CD4-positive, alpha-beta memory T cell (primary cell): ENCODE data around the gene HAPSTR1. TPM values are rescaled to one million over a fixed set of nuclear protein-coding genes. Genes with fewer than 3 reads are reported as not detected.

Experiments
- CTCF ChIA-PET: fragments of 350-600 bp; sonication (Branson Sonifier 250); formaldehyde crosslinking; loops from one replicate; lab custom pipeline; 2021; ENCODE audit warnings: inconsistent platforms; ENCODE audit not compliant: partially characterized antibody; lab: Charles Lee
- POLR2A ChIA-PET: fragments of 350-600 bp; sonication (Branson Sonifier 250); formaldehyde crosslinking; loops from one replicate; lab custom pipeline; 2021; ENCODE audit not compliant: partially characterized antibody; lab: Charles Lee
- DNase-seq, 5 donors: peaks; one replicate each; pipeline versions ENCODE4 v3.0.0 to v3.0.0-alpha.2; 2020 to 2022; ENCODE audit warnings: mixed read lengths in 1 of 5
- H3K27ac ChIP-seq: one replicate; pipeline ENCODE4 v1.7.0; 2013; ENCODE audit warnings: low read depth, low read length
- H3K27me3 ChIP-seq: 2 replicates; pipeline ENCODE4 v1.7.0; 2013; ENCODE audit warnings: mild to moderate bottlenecking, low read length, moderate library complexity; ENCODE audit not compliant: insufficient read depth
- H3K36me3 ChIP-seq: 2 replicates; pipeline ENCODE4 v1.7.0; 2013; ENCODE audit warnings: mild to moderate bottlenecking, low read length, moderate library complexity; ENCODE audit not compliant: insufficient read depth
- H3K4me1 ChIP-seq: 2 replicates; pipeline ENCODE4 v1.7.0; 2013; ENCODE audit warnings: mild to moderate bottlenecking, low read length, moderate library complexity; ENCODE audit not compliant: insufficient read depth
- H3K4me3 ChIP-seq, 2 donors: one replicate each; pipeline ENCODE4 v1.7.0; 2013; ENCODE audit warnings: low read length in 2 of 2, mild to moderate bottlenecking in 1 of 2
- H3K9me3 ChIP-seq, 2 donors: one replicate each; pipeline ENCODE4 v1.7.0; 2013; ENCODE audit warnings: low read length in 2 of 2, control low read depth in 1 of 2; ENCODE audit not compliant: control insufficient read depth in 1 of 2
- H3K27ac Mint-ChIP-seq, 7 donors: one replicate each; pipeline ENCODE4 v1.8.0; 2020 to 2021; ENCODE audit warnings: mixed read lengths in 7 of 7, mild to moderate bottlenecking in 6 of 7, inconsistent platforms in 3 of 7, moderate library complexity in 3 of 7
- H3K27me3 Mint-ChIP-seq, 2 donors: one replicate each; pipeline ENCODE4 v1.8.0; 2020 to 2021; ENCODE audit warnings: mixed read lengths in 2 of 2
- H3K36me3 Mint-ChIP-seq, 2 donors: one replicate each; pipeline ENCODE4 v1.8.0; 2020 to 2021; ENCODE audit warnings: mixed read lengths in 2 of 2, inconsistent platforms in 1 of 2, mild to moderate bottlenecking in 1 of 2
- H3K4me1 Mint-ChIP-seq, 4 donors: one replicate each; pipeline ENCODE4 v1.8.0; 2020 to 2021; ENCODE audit warnings: mixed read lengths in 4 of 4, mild to moderate bottlenecking in 1 of 4
- H3K4me3 Mint-ChIP-seq, 8 donors: one replicate each; pipeline ENCODE4 v1.8.0; 2020 to 2021; ENCODE audit warnings: mixed read lengths in 8 of 8, mild to moderate bottlenecking in 7 of 8, moderate library complexity in 6 of 8, inconsistent platforms in 3 of 8
- H3K9me3 Mint-ChIP-seq, 8 donors: one replicate each; pipeline ENCODE4 v1.8.0; 2020 to 2021; ENCODE audit warnings: mixed read lengths in 8 of 8, mild to moderate bottlenecking in 5 of 8, inconsistent platforms in 3 of 8, moderate library complexity in 1 of 8
- intact Hi-C: fragments of 100-400 bp; cut with micrococcal nuclease; formaldehyde crosslinking; loops from one replicate; pipeline ENCODE4 v1.15.1; 2023
- polyA plus RNA-seq, 2 donors: library from polyadenylated mRNA; unstranded; fragments of 300-500 nt; fragmentation: Illumina TruSeq; gene quantifications; one replicate each; pipeline ENCODE4 v1.2.3, GENCODE V29; 2021
- total RNA-seq, 2 experiments: library from RNA; stranded (reverse); gene quantifications; one replicate each; pipeline ENCODE4 v1.2.3, GENCODE V29; 2021

The HAPSTR1 gene
- total and polyA plus RNA-seq, 4 experiments from 2014 or later, result 7.2 to 90.5 (median 55.4) TPM

DNA sequence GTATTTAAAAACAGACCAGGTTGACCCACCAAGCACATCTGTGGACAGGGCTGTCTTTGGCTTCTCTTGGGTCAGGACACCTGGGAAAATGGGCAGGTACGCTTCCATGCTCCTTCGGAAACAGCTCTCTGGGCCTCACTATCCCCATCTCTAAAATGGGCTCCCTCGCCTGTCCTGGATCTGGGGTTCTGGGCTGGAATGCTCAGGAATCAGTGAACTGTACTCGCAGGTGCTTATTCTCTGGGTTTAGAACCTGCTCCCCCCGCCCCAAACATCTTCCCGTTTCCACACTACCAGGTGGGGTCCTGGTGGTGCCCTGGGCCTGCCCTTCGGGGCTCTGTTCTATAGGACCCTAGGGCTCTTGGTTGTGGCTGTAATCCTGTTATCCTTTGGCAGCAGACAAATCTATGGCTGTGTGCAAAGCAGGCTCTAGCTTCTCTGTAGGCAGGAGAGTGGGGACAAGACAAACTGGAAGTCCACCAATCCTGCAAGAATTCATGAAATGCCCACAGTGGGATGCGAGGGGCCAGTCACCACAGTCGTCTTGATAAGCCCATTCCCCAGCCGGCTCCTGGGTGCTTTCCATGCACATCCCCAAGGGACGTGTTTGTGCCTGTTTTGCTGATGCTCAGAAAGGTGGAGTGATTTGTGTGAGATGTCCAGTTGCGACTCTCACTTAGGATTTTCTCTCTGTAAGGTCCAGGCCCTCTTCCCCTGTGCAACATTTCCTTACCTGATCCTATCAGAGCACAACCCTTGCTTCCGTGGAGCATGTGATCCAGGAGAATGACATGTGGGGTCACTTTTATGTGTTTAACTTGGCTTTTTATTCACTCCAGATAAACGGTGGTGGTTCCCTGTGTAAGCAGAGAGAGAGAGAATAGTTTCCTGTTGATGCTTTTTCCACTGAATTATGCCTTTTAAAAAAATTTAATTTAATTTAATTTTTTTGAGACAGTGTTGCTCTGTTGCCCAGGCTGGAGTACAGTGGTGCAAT lies 37.2 kb downstream of the HAPSTR1 start:
- H3K27ac Mint-ChIP-seq, result peak overlapping the region; percentile 42 to 90 (median 78)
- Histone ChIP-seq H3K4me3 (no peak overlapping the region), H3K36me3 (no peaks in the 10 kb centered on the region), H3K27ac (peak overlapping the region; percentile 18), H3K27me3 (no peaks in the 10 kb centered on the region), H3K9me3 (no peaks in the 10 kb centered on the region), H3K4me1 (peaks cover 32% of the 10 kb centered on the region)
- H3K36me3 Mint-ChIP-seq, result peaks cover 3 to 13% of the 10 kb centered on the region in 2 donors
- intact Hi-C loops, result loop anchor here (5.0 kb wide), 1 partner anchor 36 kb away; the partner anchor contains the start of gene HAPSTR1
- no peaks in the 10 kb centered on the region for H3K27me3 Mint-ChIP-seq
- H3K4me3 Mint-ChIP-seq, result peak overlapping the region in 2 of 8 donors; percentile 12 to 39
- H3K4me1 Mint-ChIP-seq, result peaks cover 30 to 53% (median 39%) of the 10 kb centered on the region in 4 donors
- CTCF ChIA-PET, result interaction anchor here (2.0 kb wide), 1 partner anchor 119 kb away, joined by 5 read pairs; no protein-coding TSS in a partner anchor
- POLR2A ChIA-PET, result interaction anchor here (1.7 kb wide), 1 partner anchor 36 kb away, joined by 12 read pairs; the partner anchor contains the start of gene HAPSTR1
- no peak for DNase-seq
- H3K9me3 Mint-ChIP-seq, result peaks cover 0 to 1% (median 0%) of the 10 kb centered on the region in 8 donors

DNA sequence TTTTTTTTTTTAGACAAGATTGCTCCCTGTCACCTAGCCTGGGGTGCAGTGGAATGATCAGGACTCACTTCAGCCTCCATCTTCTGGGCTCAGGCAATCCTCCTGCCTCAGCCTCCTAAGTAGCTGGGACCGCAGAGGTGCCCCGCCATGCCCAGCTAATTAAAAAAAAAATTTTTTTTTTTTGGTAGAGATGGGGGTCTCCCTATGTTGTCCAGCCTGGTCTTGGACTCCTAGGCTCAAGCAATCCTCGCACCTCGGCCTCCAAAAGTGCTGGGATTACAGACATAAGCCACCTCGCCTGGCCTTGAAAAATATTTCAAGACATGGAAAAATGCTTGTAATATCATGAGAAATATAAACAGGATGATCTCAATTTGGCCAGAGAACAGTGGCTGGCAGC lies 42.9 kb downstream of the HAPSTR1 start:
- Mint-ChIP-seq H3K4me1 (peaks cover 8 to 23% (median 17%) of the 10 kb centered on the region in 4 donors), H3K27me3 (peaks cover 0 to 2% of the 10 kb centered on the region in 2 donors), H3K9me3 (peaks cover 0 to 2% (median 0%) of the 10 kb centered on the region in 8 donors), H3K4me3 (no peak overlapping the region), H3K36me3 (peaks cover 0 to 2% of the 10 kb centered on the region in 2 donors), H3K27ac (no peak overlapping the region)
- Histone ChIP-seq H3K4me1 (peaks cover 14% of the 10 kb centered on the region), H3K36me3 (no peaks in the 10 kb centered on the region), H3K27me3 (no peaks in the 10 kb centered on the region), H3K9me3 (no peaks in the 10 kb centered on the region), H3K27ac (no peak overlapping the region), H3K4me3 (no peak overlapping the region)
- intact Hi-C loops, result loop anchor here (1.0 to 10.0 kb wide), 4 partner anchors 130 to 567 kb away; no protein-coding TSS in a partner anchor
- ChIA-PET CTCF (interaction anchor here (0.7 to 5.7 kb wide), 15 partner anchors 13 to 565 kb away, joined by 3 to 39 read pairs (median 3); no protein-coding TSS in a partner anchor), POLR2A (interaction anchor here (1.0 to 1.2 kb wide), 2 partner anchors 43 to 126 kb away, joined by 3 read pairs; partner anchors contain the start of gene HAPSTR1)
- DNase-seq, result no peak

DNA sequence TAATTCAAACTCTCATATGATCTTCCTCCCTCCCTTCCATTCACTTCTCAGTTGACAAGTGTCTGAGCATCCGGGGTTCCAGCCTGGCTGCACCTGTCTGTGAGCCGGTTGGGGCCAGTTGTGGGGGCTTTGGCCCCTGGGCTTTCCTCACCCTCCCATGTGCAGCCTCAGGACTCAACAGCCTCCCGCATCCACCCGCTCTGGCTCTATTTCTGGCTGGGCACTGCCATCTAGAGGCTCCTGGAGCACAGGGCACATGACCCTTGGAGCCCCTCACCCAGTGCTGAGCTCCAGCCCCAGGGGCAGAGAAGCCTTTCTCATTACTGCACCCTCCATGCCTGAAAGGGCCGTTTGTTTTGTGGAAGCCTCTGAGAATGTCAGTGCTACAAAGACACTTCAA lies 43.3 kb downstream of the HAPSTR1 start:
- no peak overlapping the region for H3K4me3 ChIP-seq
- intact Hi-C loops, result loop anchor here (1.0 to 10.0 kb wide), 4 partner anchors 130 to 567 kb away; no protein-coding TSS in a partner anchor
- DNase-seq, result peak in 4 of 5 donors; percentile 38 to 46 (median 46)
- POLR2A ChIA-PET, result interaction anchor here (0.7 to 1.2 kb wide), 3 partner anchors 8 to 126 kb away, joined by 3 read pairs; partner anchors contain the start of gene HAPSTR1
- H3K9me3 Mint-ChIP-seq, result peaks cover 0 to 2% (median 0%) of the 10 kb centered on the region in 8 donors
- peaks cover 0 to 2% of the 10 kb centered on the region in 2 donors for H3K27me3 Mint-ChIP-seq
- peaks cover 18% of the 10 kb centered on the region for H3K4me1 ChIP-seq
- H3K36me3 ChIP-seq, result no peaks in the 10 kb centered on the region
- CTCF ChIA-PET, result interaction anchor here (0.7 to 5.7 kb wide), 15 partner anchors 13 to 565 kb away, joined by 3 to 39 read pairs (median 3); no protein-coding TSS in a partner anchor
- peak overlapping the region in 4 of 7 donors; percentile 39 to 82 (median 55) for H3K27ac Mint-ChIP-seq
- peaks cover 9 to 26% (median 19%) of the 10 kb centered on the region in 4 donors for H3K4me1 Mint-ChIP-seq
- H3K27ac ChIP-seq, result no peak overlapping the region
- H3K9me3 ChIP-seq, result no peaks in the 10 kb centered on the region
- peaks cover 0 to 2% of the 10 kb centered on the region in 2 donors for H3K36me3 Mint-ChIP-seq
- no peaks in the 10 kb centered on the region for H3K27me3 ChIP-seq
- H3K4me3 Mint-ChIP-seq, result peak overlapping the region in 1 of 8 donors; percentile 62

DNA sequence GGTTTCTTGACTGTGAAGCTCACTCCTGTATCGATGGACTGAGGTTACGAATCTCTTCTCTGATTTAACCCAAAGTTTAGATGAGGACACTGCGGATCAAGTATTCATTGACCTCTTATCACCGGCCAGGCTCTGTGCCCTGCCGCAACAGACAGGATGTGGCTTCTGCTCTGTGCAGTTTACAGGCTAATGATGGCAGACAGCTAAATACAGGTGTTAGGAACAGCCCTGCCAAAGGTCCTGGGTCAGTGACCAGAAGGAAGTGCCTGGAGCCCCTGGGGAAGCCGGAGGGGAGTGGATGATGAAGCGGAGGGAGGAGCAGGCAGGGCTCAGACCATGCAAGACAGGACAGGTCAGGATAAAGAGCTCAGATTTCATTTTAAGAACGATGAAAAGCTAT lies 44.4 kb downstream of the HAPSTR1 start:
- no peak overlapping the region for H3K27ac ChIP-seq
- H3K27me3 Mint-ChIP-seq, result peaks cover 0 to 2% of the 10 kb centered on the region in 2 donors
- no peak for DNase-seq
- no peaks in the 10 kb centered on the region for H3K9me3 ChIP-seq
- H3K36me3 ChIP-seq, result no peaks in the 10 kb centered on the region
- H3K4me1 ChIP-seq, result peaks cover 19% of the 10 kb centered on the region
- peaks cover 2 to 4% of the 10 kb centered on the region in 2 donors for H3K36me3 Mint-ChIP-seq
- H3K27me3 ChIP-seq, result no peaks in the 10 kb centered on the region
- peaks cover 0 to 2% (median 0%) of the 10 kb centered on the region in 8 donors for H3K9me3 Mint-ChIP-seq
- ChIA-PET POLR2A (interaction anchor here (1.0 kb wide), 1 partner anchor 45 kb away, joined by 5 read pairs; the partner anchor contains the start of gene HAPSTR1), CTCF (interaction anchor here (1.1 to 5.7 kb wide), 6 partner anchors 9 to 564 kb away, joined by 3 to 39 read pairs (median 3); no protein-coding TSS in a partner anchor)
- H3K4me3 Mint-ChIP-seq, result peak overlapping the region in 1 of 8 donors; percentile 42
- H3K4me3 ChIP-seq, result no peak overlapping the region
- intact Hi-C loops, result loop anchor here (2.0 to 10.0 kb wide), 3 partner anchors 131 to 255 kb away; no protein-coding TSS in a partner anchor
- peaks cover 11 to 28% (median 22%) of the 10 kb centered on the region in 4 donors for H3K4me1 Mint-ChIP-seq
- peak overlapping the region in 5 of 7 donors; percentile 38 to 78 (median 67) for H3K27ac Mint-ChIP-seq

DNA sequence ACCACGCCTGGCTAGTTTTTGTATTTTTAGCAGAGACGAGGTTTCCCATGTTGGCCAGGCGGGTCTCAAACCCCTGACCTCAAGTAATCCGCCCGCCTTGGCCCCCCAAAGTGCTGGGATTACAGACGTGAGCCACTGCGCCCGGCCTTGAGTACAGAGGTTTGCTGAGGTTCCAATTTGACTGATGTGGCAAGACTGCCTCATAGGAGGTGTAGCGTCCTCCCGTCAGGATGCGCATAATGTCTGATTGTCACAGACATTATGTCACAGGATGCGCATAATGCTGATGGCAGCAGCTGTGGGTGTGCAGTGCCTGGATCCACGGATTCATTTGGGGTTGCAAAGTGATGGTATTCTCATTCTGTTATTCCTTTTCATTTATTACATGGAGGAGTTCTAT lies 45.2 kb downstream of the HAPSTR1 start:
- Mint-ChIP-seq H3K9me3 (peaks cover 0 to 2% (median 0%) of the 10 kb centered on the region in 8 donors), H3K36me3 (peaks cover 2 to 4% of the 10 kb centered on the region in 2 donors), H3K4me3 (no peak overlapping the region), H3K27ac (peak overlapping the region in 1 of 7 donors; percentile 27), H3K27me3 (peaks cover 0 to 2% of the 10 kb centered on the region in 2 donors), H3K4me1 (peaks cover 11 to 27% (median 20%) of the 10 kb centered on the region in 4 donors)
- Histone ChIP-seq H3K4me3 (no peak overlapping the region), H3K27me3 (no peaks in the 10 kb centered on the region), H3K9me3 (no peaks in the 10 kb centered on the region), H3K4me1 (peaks cover 19% of the 10 kb centered on the region), H3K36me3 (no peaks in the 10 kb centered on the region), H3K27ac (no peak overlapping the region)
- DNase-seq, result no peak
- intact Hi-C loops, result loop anchor here (10.0 kb wide), 2 partner anchors 132 to 202 kb away; no protein-coding TSS in a partner anchor
- POLR2A ChIA-PET, result no interaction called here
- CTCF ChIA-PET, result interaction anchor here (1.1 to 5.7 kb wide), 5 partner anchors 9 to 565 kb away, joined by 3 to 39 read pairs (median 3); no protein-coding TSS in a partner anchor

DNA sequence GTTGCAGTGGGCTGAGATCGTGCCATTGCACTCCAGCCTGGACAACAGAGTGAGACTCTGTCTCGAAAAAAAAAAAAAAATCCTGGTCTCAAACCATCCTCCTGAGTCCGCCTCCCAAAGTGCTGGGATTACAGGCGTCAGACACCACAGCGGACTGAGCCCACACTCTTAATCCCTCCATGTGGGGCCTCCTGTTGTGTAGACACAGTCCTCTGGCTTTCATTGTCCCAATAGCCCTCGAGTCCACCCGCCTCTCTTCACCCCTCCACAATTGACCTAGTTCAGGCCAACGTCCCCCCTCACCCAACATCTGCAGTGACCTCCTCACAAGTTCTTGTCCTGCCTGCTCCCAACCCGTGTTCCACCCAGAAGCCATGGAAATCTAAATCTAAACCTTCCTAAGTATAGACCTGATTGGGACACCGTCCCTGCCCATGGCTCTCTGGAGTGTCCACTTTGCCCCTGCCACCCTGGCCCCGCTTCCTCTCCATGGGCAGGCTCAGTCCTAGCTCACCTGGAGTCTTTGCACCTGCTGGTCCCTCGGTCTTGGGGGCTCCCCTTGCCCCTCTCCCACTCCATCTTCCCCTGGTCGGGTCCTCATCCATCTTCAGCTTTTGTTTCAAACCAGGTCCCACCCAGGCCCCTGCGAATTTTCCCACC lies 46.7 kb downstream of the HAPSTR1 start:
- Histone ChIP-seq H3K4me1 (peaks cover 19% of the 10 kb centered on the region), H3K27me3 (no peaks in the 10 kb centered on the region), H3K36me3 (no peaks in the 10 kb centered on the region), H3K27ac (no peak overlapping the region), H3K4me3 (no peak overlapping the region), H3K9me3 (no peaks in the 10 kb centered on the region)
- Mint-ChIP-seq H3K27me3 (peaks cover 0 to 2% of the 10 kb centered on the region in 2 donors), H3K4me1 (peaks cover 11 to 27% (median 20%) of the 10 kb centered on the region in 4 donors), H3K27ac (peak overlapping the region in 2 of 7 donors; percentile 42 to 59), H3K4me3 (no peak overlapping the region), H3K36me3 (peaks cover 2 to 4% of the 10 kb centered on the region in 2 donors), H3K9me3 (peaks cover 0 to 2% (median 0%) of the 10 kb centered on the region in 8 donors)
- ChIA-PET POLR2A (interaction anchor here (0.9 to 1.9 kb wide), 2 partner anchors 47 to 269 kb away, joined by 3 to 5 read pairs; partner anchors contain the start of genes CARHSP1 and HAPSTR1), CTCF (interaction anchor here (0.7 to 5.7 kb wide), 15 partner anchors 10 to 571 kb away, joined by 3 to 39 read pairs (median 5); no protein-coding TSS in a partner anchor)
- DNase-seq, result no peak
- intact Hi-C loops, result loop anchor here (10.0 kb wide), 2 partner anchors 133 to 203 kb away; no protein-coding TSS in a partner anchor
